ENCODE data around the gene THRB. TPM values are rescaled to one million over a fixed set of nuclear protein-coding genes. Genes with fewer than 3 reads are reported as not detected.

THRB gene
- total RNA-seq, 1 donor from 2014 or later: 32.8 TPM

DNA sequence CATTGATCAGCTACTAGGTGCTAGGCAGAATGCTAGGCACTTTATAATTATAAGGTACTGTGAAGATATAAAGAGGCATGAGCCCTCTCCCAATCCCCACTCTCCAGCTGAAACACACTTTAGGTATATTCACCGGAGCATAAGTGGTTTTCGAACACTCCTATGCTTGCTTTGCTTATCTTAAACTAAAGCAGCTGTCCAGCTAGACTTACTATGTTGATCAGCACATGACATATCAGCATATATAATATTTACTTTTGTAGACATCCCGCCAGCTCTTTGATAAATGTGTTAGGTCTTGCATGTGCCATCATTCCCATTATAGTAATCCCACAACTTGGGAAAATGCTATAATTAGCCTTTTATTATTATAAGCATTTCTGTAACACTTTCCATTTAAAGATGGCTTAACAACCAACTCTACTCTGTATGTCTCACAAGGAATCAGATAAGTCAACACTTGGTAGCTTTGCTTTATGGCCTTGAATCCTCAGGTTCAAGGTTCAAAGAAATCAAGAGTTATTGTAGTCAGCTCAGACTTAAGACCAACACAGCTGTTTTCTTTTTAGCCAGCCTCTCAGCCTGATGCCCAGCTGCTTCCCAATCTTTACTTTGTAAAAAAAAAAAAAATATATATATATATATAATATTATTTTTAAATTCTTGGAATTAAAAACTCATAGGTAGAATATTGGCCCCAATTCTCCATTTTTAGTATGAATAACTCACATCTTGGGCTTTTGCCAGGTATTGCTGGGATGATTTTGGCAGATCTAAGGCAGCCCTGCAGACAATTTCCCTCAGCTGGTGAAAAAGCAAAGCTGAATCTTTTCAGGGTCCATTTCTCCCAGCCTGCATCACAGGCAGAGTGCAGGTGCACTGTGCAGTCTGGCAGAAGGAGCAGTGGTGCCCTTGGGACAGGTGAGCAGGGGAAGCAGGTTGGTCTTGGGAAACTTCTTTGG lies 104.2 kb downstream of the THRB start:
- TF ChIP-seq, protein P1, sequence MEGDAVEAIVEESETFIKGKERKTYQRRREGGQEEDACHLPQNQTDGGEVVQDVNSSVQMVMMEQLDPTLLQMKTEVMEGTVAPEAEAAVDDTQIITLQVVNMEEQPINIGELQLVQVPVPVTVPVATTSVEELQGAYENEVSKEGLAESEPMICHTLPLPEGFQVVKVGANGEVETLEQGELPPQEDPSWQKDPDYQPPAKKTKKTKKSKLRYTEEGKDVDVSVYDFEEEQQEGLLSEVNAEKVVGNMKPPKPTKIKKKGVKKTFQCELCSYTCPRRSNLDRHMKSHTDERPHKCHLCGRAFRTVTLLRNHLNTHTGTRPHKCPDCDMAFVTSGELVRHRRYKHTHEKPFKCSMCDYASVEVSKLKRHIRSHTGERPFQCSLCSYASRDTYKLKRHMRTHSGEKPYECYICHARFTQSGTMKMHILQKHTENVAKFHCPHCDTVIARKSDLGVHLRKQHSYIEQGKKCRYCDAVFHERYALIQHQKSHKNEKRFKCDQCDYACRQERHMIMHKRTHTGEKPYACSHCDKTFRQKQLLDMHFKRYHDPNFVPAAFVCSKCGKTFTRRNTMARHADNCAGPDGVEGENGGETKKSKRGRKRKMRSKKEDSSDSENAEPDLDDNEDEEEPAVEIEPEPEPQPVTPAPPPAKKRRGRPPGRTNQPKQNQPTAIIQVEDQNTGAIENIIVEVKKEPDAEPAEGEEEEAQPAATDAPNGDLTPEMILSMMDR (IDR thresholded peaks at IDR 0.05; ENCODE audit: borderline replicate concordance): no peak
- H3K4me3 ChIP-seq: no peak overlapping the region
- H3K36me3 ChIP-seq: no peaks in the 10 kb centered on the region
- peaks cover 45% of the 10 kb centered on the region for H3K4me1 ChIP-seq
- intact Hi-C loops (cut with micrococcal nuclease): no loop called here
- H3K9me3 ChIP-seq (replicated peaks): no peaks in the 10 kb centered on the region
- no peak overlapping the region for H3K27ac ChIP-seq (replicated peaks)
- no peak for DNase-seq
- no peaks in the 10 kb centered on the region for H3K27me3 ChIP-seq (ENCODE audit: low read depth)

DNA sequence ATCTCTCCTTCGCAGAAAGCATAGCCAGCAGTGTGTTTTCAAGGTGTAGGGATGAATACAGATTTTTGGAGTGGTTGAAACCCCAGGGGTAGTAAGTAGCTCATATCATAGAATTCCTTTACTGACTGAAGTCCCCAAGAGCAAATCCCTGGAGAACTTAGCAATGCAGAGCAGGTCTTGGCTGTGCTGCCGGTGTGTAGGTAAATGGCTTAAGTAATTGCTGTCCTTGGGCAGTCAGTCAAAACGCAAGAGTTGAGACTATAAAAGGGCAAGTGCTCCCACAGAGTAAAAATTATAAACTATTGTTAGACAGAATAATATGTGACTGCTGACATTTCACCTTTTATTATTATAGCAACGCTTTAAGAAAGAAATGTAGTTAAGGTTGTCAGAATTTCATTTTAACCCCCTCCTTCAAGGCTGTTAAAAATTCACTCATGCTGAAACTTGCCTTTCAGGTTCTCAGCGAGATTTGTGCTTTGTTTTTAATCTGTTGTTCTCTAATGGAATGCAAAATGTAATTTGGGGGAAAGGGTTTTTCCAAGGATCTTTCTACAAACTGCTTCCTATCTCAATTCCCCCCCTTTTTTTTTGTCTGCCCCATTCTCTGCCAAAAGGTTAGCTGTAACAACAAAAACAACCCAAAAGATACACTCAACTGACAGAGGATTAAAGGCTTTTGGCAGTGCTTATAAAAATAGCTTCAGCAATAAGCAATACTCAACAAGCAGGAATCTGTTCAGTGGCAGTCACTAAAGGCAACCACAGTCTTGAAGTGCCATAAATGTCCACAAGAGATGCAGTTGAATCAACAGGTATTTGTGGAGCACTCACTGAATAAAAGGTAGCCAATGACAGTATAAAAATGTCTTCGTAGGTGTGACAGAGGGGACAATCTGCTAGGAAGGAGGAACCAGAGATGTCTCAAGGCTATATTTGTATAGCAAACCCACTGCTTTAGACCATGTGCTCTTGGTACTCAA lies 105.3 kb downstream of the THRB start:
- Histone ChIP-seq H3K4me1 (peaks cover 39% of the 10 kb centered on the region), H3K36me3 (no peaks in the 10 kb centered on the region), H3K27ac (replicated peaks) (no peak overlapping the region), H3K4me3 (no peak overlapping the region), H3K27me3 (ENCODE audit: low read depth) (no peaks in the 10 kb centered on the region), H3K9me3 (replicated peaks) (no peaks in the 10 kb centered on the region)
- TF ChIP-seq, protein P1 (IDR thresholded peaks at IDR 0.05; ENCODE audit: borderline replicate concordance): no peak
- no peak for DNase-seq
- intact Hi-C loops (cut with micrococcal nuclease): no loop called here

DNA sequence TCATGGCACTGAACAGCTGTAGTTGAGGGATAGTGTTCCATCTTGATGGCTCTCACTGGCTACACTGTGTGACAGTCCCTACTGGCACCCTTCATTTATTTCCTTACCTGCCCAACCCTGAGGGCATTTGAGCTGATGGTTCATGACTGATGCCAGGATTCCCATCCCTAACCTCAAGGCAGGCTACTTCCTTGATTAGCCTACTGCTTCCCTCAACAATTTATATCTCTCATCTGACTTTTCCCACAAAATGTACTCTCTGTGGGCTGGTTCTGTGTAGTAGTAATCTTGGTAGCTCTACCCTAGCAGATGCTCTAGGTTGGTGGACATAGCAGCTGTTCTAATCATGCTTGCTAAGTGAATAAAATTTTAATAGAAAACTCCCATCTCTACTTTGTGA lies 106.0 kb downstream of the THRB start:
- TF ChIP-seq, protein P1 (IDR thresholded peaks at IDR 0.05; ENCODE audit: borderline replicate concordance): no peak
- intact Hi-C loops (cut with micrococcal nuclease): no loop called here
- H3K4me3 ChIP-seq: no peak overlapping the region
- H3K4me1 ChIP-seq: peaks cover 39% of the 10 kb centered on the region
- no peak overlapping the region for H3K27ac ChIP-seq (replicated peaks)
- no peaks in the 10 kb centered on the region for H3K36me3 ChIP-seq
- no peak for DNase-seq
- H3K9me3 ChIP-seq (replicated peaks): no peaks in the 10 kb centered on the region
- no peaks in the 10 kb centered on the region for H3K27me3 ChIP-seq (ENCODE audit: low read depth)

DNA sequence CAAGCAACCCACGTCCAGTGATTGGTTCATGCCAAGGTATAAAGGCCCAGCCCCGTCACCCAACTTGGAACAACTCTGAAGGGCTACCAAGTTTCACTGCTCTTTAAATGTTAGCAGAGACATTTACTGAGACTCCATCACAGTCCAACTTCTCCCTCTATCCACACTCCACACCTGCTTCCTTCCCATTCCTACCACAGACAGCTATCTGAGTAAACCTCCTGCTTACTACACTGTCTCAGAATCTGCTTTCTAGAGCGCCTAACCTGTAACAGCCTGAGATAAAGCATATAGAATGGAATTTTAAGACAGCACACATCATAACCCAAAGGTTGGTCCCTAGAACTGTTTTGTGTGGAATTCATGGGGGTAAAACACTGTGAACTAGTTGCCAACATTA lies 106.5 kb downstream of the THRB start:
- DNase-seq: no peak
- peaks cover 34% of the 10 kb centered on the region for H3K4me1 ChIP-seq
- no peak overlapping the region for H3K27ac ChIP-seq (replicated peaks)
- H3K36me3 ChIP-seq: no peaks in the 10 kb centered on the region
- no peaks in the 10 kb centered on the region for H3K27me3 ChIP-seq (ENCODE audit: low read depth)
- H3K4me3 ChIP-seq: no peak overlapping the region
- intact Hi-C loops (cut with micrococcal nuclease): no loop called here
- TF ChIP-seq, protein P1 (IDR thresholded peaks at IDR 0.05; ENCODE audit: borderline replicate concordance): no peak
- no peaks in the 10 kb centered on the region for H3K9me3 ChIP-seq (replicated peaks)

DNA sequence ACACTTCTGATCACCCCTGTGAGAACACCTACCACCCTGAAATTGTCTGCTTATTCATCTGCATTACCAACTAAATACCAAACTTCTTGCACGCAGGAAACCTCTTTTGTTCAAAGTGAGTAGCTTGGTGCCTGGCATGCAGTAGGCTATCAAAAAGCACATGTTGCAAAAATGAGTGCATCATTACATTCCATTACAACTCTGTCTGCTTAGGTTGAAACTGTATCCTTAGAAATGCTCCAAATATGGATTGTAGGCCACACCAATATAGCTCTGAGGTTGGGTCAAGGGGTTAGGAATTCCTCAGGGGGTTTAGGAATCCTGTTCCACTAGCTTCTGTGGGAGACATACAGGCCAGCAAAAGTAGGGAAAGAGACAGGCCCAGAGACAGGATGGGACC lies 107.2 kb downstream of the THRB start:
- H3K9me3 ChIP-seq (replicated peaks): no peaks in the 10 kb centered on the region
- intact Hi-C loops (cut with micrococcal nuclease): no loop called here
- no peaks in the 10 kb centered on the region for H3K27me3 ChIP-seq (ENCODE audit: low read depth)
- H3K36me3 ChIP-seq: no peaks in the 10 kb centered on the region
- TF ChIP-seq, protein P1 (IDR thresholded peaks at IDR 0.05; ENCODE audit: borderline replicate concordance): no peak
- no peak overlapping the region for H3K4me3 ChIP-seq
- no peak for DNase-seq
- no peak overlapping the region for H3K27ac ChIP-seq (replicated peaks)
- H3K4me1 ChIP-seq: peaks cover 33% of the 10 kb centered on the region
